ENCODE results near the gene ZGRF1.

Gene ZGRF1

DNA sequence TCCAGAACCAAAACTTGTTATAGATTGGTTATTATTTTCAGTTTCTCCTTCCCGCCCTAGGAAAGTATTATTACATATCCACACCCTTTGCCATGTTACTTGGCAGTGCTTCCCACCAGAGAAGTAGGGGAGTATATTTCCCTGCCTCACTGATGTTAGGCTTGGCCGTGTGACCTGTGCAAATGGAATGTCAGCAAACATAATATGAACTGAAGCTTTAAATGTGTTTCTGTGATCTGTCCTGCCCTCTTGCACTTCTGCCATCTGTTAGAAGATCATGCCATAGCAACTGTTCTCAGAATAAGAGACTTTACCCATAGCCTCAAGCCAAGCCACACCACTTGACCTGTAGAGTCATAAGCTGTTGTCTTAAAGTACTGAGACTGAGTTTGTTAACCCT, 84.0 kb downstream of the ZGRF1 start:
- no peak for DNase-seq (ENCODE audit: low read depth)
- no peak overlapping the region for H3K4me3 ChIP-seq (ENCODE audit: low read length)

DNA sequence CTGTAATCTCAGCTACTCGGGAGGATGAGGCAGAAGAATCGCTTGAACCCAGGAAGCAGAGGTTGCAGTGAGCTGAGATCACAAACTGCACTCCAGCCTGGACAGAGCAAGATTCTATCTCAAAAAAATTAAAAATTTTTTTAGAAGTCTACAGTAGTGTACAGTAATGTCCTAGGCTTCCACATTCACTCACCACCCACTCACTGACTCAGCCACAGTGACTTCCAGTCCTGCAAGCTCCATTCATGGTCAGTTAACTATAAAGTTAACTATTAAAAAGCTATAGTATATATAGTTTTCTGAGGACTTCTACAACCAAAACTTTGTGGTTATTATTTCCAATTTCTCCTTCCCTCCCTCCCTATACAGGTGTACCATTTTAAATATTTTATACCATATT, 86.0 kb downstream of the ZGRF1 start:
- TF ChIP-seq, protein P1, sequence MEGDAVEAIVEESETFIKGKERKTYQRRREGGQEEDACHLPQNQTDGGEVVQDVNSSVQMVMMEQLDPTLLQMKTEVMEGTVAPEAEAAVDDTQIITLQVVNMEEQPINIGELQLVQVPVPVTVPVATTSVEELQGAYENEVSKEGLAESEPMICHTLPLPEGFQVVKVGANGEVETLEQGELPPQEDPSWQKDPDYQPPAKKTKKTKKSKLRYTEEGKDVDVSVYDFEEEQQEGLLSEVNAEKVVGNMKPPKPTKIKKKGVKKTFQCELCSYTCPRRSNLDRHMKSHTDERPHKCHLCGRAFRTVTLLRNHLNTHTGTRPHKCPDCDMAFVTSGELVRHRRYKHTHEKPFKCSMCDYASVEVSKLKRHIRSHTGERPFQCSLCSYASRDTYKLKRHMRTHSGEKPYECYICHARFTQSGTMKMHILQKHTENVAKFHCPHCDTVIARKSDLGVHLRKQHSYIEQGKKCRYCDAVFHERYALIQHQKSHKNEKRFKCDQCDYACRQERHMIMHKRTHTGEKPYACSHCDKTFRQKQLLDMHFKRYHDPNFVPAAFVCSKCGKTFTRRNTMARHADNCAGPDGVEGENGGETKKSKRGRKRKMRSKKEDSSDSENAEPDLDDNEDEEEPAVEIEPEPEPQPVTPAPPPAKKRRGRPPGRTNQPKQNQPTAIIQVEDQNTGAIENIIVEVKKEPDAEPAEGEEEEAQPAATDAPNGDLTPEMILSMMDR (conservative IDR thresholded peaks at IDR 0.05; ENCODE audit: low read depth, low read length), result no peak
- DNase-seq (ENCODE audit: low read depth), result no peak
- H3K4me3 ChIP-seq (ENCODE audit: low read length), result no peak overlapping the region

More for the DNA sequence above, 84.0 kb downstream of the ZGRF1 start:
- TF ChIP-seq, protein P1 (conservative IDR thresholded peaks at IDR 0.05; ENCODE audit: low read depth, low read length), result no peak

- TF ChIP-seq, protein P1 (conservative IDR thresholded peaks at IDR 0.05; ENCODE audit: low read depth, low read length), result no peak
- no peak for DNase-seq (ENCODE audit: low read depth)
- no peak overlapping the region for H3K4me3 ChIP-seq (ENCODE audit: low read length)
These were observed 90.2 kb downstream of the ZGRF1 start for GRCh38 chr4:112546476-112546875.

- TF ChIP-seq, protein P1 (conservative IDR thresholded peaks at IDR 0.05; ENCODE audit: low read depth, low read length), result no peak
- DNase-seq (ENCODE audit: low read depth), result no peak
- H3K4me3 ChIP-seq (ENCODE audit: low read length), result no peak overlapping the region
These were observed 91.4 kb downstream of the ZGRF1 start for GRCh38 chr4:112545346-112545745.

GRCh38 chr4:112540695-112541094, 96.0 kb downstream of the ZGRF1 start:
- TF ChIP-seq, protein P1 (conservative IDR thresholded peaks at IDR 0.05; ENCODE audit: low read depth, low read length), result no peak
- H3K4me3 ChIP-seq (ENCODE audit: low read length), result no peak overlapping the region
- no peak for DNase-seq (ENCODE audit: low read depth)

DNA sequence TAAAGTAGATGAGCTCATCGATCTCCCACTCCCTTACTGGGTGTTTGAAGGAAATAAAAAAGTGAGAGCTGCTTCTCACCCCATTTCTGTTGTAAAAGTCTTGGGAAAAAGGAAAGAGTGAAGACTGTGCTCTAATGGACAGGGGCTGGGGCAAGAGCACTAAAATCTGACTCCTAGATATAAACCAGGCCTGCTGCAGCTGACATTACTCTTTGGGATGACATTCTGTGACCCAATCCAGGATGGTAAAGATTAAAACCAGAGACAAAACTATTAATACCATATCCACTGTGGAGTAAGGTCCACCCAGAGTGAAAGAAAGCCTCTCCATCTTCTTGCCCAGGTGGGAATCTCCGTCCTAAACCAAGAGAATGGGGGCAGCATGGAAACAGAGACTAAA, 100.6 kb downstream of the ZGRF1 start:
- TF ChIP-seq, protein P1 (conservative IDR thresholded peaks at IDR 0.05; ENCODE audit: low read depth, low read length), result no peak
- no peak overlapping the region for H3K4me3 ChIP-seq (ENCODE audit: low read length)
- no peak for DNase-seq (ENCODE audit: low read depth)

GRCh38 chr4:112532267-112532666, 104.4 kb downstream of the ZGRF1 start:
- no peak overlapping the region for H3K4me3 ChIP-seq (ENCODE audit: low read length)
- no peak for DNase-seq (ENCODE audit: low read depth)
- TF ChIP-seq, protein P1 (conservative IDR thresholded peaks at IDR 0.05; ENCODE audit: low read depth, low read length), result no peak
